NCI-H524 (cell line): ENCODE data around the gene FAM163B.

Source experiments
- DNase-seq, 2 experiments: peaks; one replicate each; lab custom pipeline; 2025; lab: John Stamatoyannopoulos, UW

The FAM163B gene

DNA sequence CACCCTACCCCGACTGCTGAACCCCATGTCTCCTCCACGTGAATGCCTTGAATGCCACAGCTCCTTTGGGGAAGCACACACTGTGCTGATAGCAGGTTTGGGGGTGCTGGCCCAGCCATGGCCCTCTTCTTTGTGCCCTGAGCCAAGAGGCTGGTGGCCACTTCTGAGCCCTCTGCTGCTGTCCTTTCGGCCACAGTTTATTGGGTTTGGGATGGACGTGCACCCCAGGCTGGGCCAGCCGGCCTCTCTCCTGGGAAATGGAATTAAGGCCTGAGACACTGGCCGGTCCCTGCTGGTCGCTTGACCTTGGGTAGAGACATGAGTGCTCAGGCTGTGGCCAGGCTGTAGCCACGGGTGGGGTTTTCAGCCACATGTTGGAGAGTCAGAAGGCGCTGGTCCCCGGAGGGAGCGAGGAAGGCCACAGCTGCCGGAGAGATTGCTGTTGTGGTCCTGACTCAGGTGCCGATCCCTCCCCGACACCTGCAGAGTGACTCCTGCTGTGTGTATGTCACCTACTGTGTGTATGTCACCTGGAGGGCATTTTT is 26.6 kb downstream of the FAM163B start:
- no peak for DNase-seq

DNA sequence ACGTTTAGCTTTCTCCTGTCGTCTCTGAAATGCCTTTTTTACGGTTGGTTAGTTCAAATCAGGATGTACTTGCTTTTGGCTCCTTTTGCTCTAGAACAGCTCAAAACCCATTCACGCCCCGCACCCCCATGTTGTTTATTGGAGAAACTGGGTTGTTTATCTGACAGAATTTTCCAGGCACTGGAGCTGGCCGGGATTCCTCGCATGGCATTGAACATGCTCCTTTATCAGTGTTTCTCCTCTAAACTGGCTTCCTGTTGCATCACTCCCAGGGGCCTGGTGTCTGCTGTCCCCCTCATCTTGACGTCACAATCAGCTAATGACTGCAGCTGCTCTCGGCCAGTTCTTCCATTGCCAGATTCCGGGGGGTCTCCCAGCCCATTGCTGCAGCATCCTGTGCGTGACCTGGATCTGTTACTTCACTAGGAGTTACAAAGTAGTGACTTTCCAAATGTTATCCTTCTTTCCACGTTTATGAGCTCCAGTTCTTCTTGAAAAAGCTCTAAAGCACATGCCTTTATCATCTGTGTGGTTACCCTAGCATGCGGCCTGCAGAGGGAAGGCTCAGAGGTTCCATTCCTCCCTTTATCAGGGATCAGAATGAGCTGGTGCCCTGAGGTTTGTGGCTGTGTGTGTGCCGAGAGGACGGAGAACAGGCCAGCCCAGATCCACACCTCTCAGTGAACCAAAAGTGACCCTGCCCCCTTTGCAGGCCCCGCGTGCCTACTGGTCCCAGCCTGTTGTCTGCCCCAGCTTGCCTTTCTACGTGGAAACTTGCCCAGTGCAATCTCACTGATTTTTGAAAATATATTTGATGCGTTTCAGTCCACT is 27.5 kb downstream of the FAM163B start:
- no peak for DNase-seq

DNA sequence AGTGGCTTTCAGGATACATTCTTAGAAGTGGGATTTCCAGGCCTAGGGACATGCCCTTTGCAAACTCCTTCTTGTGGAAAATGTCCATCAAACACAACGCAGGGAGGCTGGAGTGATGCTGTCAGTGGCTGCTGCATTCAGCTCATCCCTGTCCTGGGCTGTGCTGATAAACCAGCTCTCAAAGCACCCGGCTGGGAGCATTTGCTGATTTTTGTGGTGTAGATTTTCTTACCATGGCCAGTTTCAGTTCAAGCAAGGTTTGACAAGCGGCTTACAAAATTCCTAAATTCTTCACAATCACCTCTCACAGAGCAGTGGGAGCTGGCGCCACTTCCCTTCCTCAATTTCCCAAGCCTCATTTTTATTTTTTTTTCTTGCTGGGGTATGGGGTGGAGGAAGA is 28.2 kb downstream of the FAM163B start:
- no peak for DNase-seq

- DNase-seq = no peak
These were observed 28.8 kb downstream of the FAM163B start for GRCh38 chr9:133580419-133580738.

- no peak for DNase-seq
These were observed 29.4 kb downstream of the FAM163B start for GRCh38 chr9:133579601-133580418.

GRCh38 chr9:133578524-133579441 is 30.4 kb downstream of the FAM163B start:
- DNase-seq = no peak

DNA sequence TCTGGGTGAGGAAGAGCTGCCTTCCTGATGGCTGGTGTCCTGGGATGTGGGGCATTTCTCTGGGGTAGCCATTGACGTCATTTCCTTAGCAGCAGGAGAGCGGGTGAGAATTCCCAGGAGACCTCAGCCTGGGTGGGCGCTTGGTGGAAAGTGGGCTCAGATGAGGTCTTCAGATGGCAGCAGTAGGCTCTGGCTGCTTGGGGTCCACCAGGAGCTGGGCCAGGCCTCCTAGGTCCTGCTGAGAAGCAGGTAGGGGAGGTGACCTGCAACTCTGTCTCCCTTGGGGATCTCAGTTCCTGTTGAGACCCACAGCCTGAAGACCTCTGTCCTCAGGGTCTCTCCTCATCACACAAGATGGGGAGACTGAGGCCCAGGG is 31.5 kb downstream of the FAM163B start:
- no peak for DNase-seq

DNA sequence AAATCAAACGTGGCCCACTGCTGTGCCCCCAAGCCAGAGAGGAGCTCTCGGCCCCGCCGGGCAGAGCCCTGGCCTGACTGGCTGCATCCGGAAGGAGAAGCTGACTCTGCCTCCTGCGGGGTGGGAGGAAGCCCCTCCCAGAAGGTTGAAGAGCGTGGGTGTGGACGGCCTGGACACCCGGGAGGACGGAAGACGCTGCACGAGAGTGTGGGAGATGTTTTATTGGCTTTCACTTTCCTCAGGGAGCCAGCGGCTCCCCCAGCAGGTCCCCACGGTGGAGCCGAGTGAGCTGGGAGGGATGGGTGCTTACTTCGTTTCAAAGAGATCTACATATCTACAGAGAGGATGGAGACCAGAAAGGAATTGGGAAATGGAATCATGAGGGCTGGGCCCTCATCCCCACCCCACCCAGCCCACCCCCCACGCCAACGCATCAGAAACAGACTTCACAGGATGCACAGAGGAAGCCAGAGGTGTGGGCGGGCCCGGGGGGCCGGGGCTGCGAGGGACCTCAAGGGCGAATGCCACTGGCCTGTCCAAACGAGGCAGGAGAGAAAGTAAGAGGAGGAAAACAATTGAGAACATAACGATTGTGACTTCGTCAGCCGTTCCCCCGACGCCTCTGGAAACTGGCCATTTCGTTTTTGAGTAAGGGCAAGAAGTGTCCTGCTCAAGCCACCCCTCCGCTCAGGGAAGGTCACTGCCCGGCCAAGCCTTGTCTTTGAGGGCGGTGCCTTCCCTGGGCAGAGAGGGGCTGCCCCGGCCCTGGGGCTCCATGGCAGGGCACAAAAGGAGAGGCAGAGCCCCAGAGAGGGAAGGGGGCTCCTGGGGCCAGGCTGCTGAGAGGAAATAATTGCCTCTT is 32.1 kb downstream of the FAM163B start:
- DNase-seq = no peak

DNA sequence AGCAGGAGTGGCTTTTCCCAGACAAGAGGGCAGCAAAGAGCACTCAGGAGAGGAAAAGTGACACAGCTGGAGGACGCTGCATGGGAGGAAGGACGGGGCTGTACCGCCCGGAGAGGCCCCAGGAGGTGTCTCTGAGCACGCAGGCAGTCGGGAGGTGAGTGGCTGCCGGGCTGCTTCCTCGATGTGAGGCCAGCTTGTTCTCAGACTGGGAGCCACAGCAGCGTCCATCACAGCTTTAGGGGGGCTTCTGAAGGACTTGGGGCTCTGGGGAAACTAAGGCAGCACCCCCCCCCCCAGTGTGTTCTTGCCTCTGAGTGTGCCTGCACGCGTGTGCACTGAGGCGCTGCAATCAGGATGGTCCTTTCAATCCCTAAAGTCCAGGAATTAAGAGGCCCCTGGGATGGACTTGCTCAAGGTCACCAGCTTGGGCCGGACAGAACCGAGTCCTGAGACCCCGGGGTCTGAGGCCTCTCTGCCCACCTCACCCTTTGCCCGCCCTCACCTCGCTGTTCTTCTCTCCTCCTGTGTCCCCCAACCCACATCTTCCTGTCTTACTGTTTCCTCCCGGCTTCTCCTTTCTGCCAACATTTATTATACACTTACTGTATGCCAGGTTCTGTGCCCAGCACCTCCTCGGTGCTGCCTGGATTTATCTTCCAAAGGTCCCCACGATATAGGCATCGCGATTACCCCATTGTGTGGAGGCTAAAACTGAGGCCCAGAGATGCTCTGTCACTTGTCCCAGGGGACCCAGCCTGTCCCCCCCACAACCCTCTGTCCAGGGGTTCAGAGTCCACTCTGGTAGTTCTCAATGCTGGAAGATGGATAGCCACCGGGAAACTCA is 32.9 kb downstream of the FAM163B start:
- DNase-seq = no peak

DNA sequence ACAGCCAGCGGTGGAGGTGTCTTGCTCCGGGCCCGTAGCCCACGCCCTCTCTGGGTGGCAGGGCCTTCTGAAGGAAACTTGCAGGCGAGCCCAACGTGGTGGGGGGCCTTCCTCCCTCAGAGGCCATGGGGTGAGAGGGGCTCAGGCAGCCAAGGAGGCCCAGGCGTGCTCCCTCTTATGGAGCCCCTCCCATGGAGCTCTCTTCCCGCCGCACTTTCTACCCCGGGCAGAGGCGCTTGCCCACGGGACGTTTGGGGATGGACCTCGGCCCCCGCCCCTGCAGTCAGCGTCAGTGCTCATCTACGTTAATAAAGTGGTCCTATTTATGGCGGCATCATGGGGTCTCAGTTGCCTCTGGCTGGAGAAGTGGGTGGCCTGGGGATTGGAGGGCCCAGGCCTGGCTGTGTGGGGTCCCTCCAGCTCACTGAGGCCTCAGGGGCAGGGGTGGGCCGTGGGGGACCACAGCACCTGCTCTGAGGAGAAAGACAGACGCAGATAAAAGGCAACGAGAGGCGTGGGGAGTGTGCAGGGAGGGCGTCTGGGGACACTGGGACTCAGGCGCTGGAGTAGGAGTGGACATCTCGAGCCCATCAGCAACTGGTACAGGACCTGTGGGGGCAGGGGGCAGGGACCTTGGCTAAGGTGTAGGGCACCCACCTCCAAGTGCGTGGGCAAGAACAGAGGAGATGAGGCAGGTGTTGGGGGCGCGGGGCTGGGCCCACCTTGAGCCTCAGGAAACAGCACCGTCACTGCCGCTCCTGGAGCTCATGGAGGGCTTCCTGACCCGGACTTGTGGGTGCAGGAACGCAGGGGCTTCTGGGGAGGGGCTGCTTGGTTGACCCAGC is 33.8 kb downstream of the FAM163B start:
- no peak for DNase-seq

DNA sequence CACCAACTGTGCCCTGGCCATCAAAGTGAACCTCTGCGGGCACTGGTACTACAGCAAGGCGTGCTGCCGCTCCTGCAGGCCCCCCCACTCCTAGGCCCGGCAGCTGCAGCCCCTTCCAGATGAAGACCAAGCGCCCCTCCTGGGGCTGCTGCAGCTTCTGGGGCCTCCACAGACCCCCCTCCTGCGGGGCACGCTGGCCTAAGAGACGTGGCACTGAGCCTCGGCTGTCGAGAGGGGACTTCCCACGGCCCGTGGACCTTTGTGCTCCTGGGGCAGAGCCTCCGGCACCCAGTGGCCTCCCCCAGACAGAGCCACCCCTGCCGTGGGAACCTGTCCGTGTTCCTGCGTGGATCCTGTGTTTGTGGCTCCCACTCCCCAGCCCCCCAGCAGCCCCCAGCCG is 34.4 kb downstream of the FAM163B start:
- no peak for DNase-seq

DNA sequence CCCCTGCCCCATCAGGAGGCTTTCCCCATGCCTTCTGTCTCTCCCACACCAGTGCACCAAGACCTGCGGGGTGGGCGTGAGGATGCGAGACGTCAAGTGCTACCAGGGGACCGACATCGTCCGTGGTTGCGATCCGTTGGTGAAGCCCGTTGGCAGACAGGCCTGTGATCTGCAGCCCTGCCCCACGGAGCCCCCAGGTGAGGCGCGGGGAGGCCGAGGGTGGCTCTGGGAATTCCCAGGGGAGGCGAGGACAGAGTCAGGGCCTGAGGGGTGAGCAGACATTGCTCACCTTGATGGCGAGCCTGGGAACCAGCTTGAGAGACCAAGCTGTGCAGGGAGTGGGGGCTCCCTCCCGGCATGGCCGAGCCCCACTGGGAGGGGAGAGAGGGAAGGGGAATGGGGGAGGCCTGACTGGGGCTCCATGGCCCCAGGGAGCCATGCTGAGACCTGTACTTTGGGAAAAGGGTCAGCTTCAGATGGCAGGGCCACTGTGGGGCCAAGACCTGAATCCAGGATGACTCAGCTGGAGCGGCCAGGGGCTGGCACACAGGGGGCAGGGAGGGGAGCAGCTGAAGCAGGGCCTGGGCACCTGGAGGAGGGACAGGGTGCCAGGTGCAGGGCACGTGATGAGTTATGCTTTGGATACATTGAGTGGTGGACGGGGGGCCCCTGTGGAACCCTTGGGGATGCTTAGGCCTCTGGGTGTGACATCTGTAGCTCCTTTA is 35.2 kb downstream of the FAM163B start:
- no peak for DNase-seq

GRCh38 chr9:133572821-133573361 is 36.3 kb downstream of the FAM163B start:
- peak in 1 of 2 experiments; percentile 58 for DNase-seq

GRCh38 chr9:133571896-133572595 is 37.1 kb downstream of the FAM163B start:
- no peak for DNase-seq

DNA sequence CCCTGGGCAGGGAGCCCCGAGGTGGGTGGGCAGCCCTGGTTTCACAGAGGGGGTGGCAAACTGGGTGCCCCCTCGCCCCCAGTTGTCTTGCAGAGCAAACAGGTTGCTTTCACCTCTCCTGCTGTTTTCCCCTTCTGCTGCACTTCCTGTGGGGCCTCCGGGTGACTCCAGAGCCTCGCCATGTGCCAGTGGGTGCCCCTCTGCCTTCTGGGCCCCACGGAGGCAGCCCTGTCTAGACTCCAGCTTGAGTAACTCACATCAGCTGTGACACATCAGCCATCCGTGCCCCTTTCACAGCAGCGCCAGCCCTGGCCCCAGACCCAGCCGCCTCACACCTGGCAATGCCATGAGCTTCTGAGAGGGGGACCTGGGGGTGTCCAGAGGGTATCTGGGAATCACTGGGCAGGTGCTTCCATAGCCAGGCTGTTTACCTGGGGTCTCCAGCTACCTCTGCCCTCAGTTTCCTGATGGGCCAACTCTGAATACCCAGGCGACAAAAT is 37.7 kb downstream of the FAM163B start:
- no peak for DNase-seq

GRCh38 chr9:133570691-133571080 is 38.5 kb downstream of the FAM163B start:
- DNase-seq = no peak

DNA sequence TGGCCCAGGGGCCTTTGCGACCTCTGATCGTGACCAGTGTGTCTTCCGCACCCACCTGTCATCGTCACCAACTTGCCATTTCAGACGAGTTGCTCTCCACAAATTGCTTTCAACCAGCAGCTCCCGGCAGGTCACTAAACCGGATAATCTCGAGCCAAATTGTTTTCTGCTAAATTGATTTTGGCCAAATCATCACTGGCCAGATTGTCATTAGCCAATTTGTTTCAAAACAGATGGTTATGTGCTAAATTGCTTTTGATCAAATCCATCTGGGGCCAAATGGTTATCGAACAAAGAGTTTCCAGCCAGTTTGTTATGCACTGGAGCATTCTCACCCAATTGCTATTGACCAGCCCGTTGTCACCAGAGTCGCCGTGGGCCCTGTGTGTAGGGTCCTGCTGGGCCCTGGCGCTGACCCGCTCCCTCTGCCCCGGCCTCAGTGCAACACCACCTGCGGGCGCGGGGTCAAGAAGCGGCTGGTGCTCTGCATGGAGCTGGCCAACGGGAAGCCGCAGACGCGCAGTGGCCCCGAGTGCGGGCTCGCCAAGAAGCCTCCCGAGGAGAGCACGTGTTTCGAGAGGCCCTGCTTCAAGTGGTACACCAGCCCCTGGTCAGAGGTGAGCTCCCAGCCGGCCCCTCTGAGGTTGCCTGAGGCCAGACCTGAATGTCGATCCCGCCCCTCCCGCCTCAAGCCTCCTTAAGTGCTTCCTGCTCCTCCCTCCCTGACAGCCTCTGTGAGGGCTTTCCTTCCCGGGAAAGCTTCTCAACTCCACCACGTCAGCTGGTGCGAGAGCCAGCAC is 39.1 kb downstream of the FAM163B start:
- DNase-seq = peak; percentile 72 to 78
